Esophagus (tissue), 2 donors: ENCODE results near the gene GNAO1. TPM values are rescaled to one million over a fixed set of nuclear protein-coding genes. Genes with fewer than 3 reads are reported as not detected.
A peak's percentile ranks its signal among the peaks of the same experiment; 100 is the strongest.

Experiments used
- H3K27ac ChIP-seq, 2 donors: one replicate each; pipeline ENCODE4 v1.5.1; 2013; ENCODE audit warnings: low read depth in 2 of 2, mild to moderate bottlenecking in 2 of 2, inconsistent platforms in 1 of 2, low read length in 1 of 2, moderate library complexity in 1 of 2
- H3K27me3 ChIP-seq, 2 donors: one replicate each; pipeline ENCODE4 v1.6.1; 2013; ENCODE audit warnings: low read length in 2 of 2, control low read depth in 1 of 2, mild to moderate bottlenecking in 1 of 2; ENCODE audit not compliant: insufficient read depth in 2 of 2, control insufficient read depth in 1 of 2
- H3K36me3 ChIP-seq, 2 donors: one replicate each; pipeline ENCODE4 v1.6.1; 2013; ENCODE audit warnings: low read length in 1 of 2; ENCODE audit not compliant: control insufficient read depth in 2 of 2, insufficient read depth in 2 of 2
- H3K4me1 ChIP-seq, 2 donors: one replicate each; pipeline ENCODE4 v1.6.1; 2013; ENCODE audit warnings: low read length in 1 of 2; ENCODE audit not compliant: control insufficient read depth in 2 of 2, insufficient read depth in 2 of 2
- H3K4me3 ChIP-seq, 2 donors: one replicate each; pipeline ENCODE4 v1.5.1; 2013; ENCODE audit warnings: low read length in 2 of 2, mild to moderate bottlenecking in 2 of 2, low read depth in 1 of 2, moderate library complexity in 1 of 2
- H3K9me3 ChIP-seq, 2 donors: one replicate each; pipeline ENCODE4 v1.6.1; 2013; ENCODE audit warnings: mild to moderate bottlenecking in 2 of 2, low read depth in 1 of 2, low read length in 1 of 2, moderate library complexity in 1 of 2; ENCODE audit not compliant: control insufficient read depth in 2 of 2, insufficient read depth in 1 of 2
- WGBS, 2 donors: extraction: QIAGEN DNeasy Blood & Tissue Kit; methylation state at CpG; one replicate each; pipeline ENCODE4 v1.1.7; 2013; 5-methylcytosine and 5-hydroxymethylcytosine counted together
- polyA plus RNA-seq, 2 donors: library from polyadenylated mRNA; stranded (reverse); fragments of 200-250 nt; gene quantifications; one replicate each; pipeline ENCODE4 v1.2.3, GENCODE V29; 2013
- donor health status: healthy with polysubstance abuse.
- donor health status: Bipolar disorder and iron deficiency.

GNAO1 gene
- 1 to 10 TPM in 1 of 2 donors, under 1 TPM in 1; 0.75 to 1.0 TPM for polyA plus RNA-seq

GRCh38 chr16:56191156-56191815, at the start of gene GNAO1:
Gene GNAO1 (plus strand): TSS chr16:56191489. CDS start chr16:56192236, 747 bp downstream.
- Histone ChIP-seq H3K4me1 (peaks cover 0 to 5% of the 10 kb centered on the region in 2 donors), H3K9me3 (no peaks in the 10 kb centered on the region), H3K36me3 (no peaks in the 10 kb centered on the region), H3K27me3 (peaks cover 0 to 9% of the 10 kb centered on the region in 2 donors), H3K27ac (peak within 1 kb of the TSS; percentile 65 to 84), H3K4me3 (peak within 1 kb of the TSS; percentile 67 to 81)
- WGBS, 2 donors, result 0 to 1% methylated on average over 55 to 91 of the region's 91 CpGs

- WGBS, 2 donors, result 20 to 40% methylated on average over 1 of the region's 1 CpG
- Histone ChIP-seq H3K27ac (no peak overlapping the region), H3K9me3 (no peaks in the 10 kb centered on the region), H3K27me3 (peaks cover 0 to 2% of the 10 kb centered on the region in 2 donors), H3K4me1 (no peaks in the 10 kb centered on the region), H3K4me3 (no peak overlapping the region), H3K36me3 (no peaks in the 10 kb centered on the region)
Observed at GRCh38 chr16:56143666-56144065, 47.6 kb upstream of the GNAO1 start.

- WGBS, 2 donors, result 68 to 80% methylated on average over 2 of the region's 2 CpGs
- H3K4me1 ChIP-seq, result no peaks in the 10 kb centered on the region
Observed at GRCh38 chr16:56145369-56145768, 45.9 kb upstream of the GNAO1 start.

GRCh38 chr16:56151621-56152020, 39.7 kb upstream of the GNAO1 start:
- no peaks in the 10 kb centered on the region for H3K36me3 ChIP-seq
- H3K9me3 ChIP-seq, result no peaks in the 10 kb centered on the region
- 78 to 82% methylated on average over 2 of the region's 2 CpGs for WGBS, 2 donors
- no peak overlapping the region for H3K27ac ChIP-seq
- H3K27me3 ChIP-seq, result peaks cover 0 to 2% of the 10 kb centered on the region in 2 donors
- no peak overlapping the region for H3K4me3 ChIP-seq
- no peaks in the 10 kb centered on the region for H3K4me1 ChIP-seq

More at GRCh38 chr16:56145369-56145768, 45.9 kb upstream of the GNAO1 start:
- peaks cover 0 to 2% of the 10 kb centered on the region in 2 donors for H3K27me3 ChIP-seq
- no peaks in the 10 kb centered on the region for H3K9me3 ChIP-seq
- H3K4me3 ChIP-seq, result no peak overlapping the region
- no peak overlapping the region for H3K27ac ChIP-seq
- H3K36me3 ChIP-seq, result no peaks in the 10 kb centered on the region

- Histone ChIP-seq H3K27ac (no peak overlapping the region), H3K9me3 (no peaks in the 10 kb centered on the region), H3K4me1 (no peaks in the 10 kb centered on the region), H3K4me3 (no peak overlapping the region), H3K27me3 (no peaks in the 10 kb centered on the region), H3K36me3 (no peaks in the 10 kb centered on the region)
- 65 to 71% methylated on average over 4 of the region's 4 CpGs for WGBS, 2 donors
Observed at GRCh38 chr16:56161658-56162057, 29.6 kb upstream of the GNAO1 start.

GRCh38 chr16:56163089-56163488, 28.2 kb upstream of the GNAO1 start:
- Histone ChIP-seq H3K9me3 (no peaks in the 10 kb centered on the region), H3K27ac (no peak overlapping the region), H3K27me3 (no peaks in the 10 kb centered on the region), H3K4me3 (no peak overlapping the region), H3K4me1 (no peaks in the 10 kb centered on the region), H3K36me3 (no peaks in the 10 kb centered on the region)
- 76 to 81% methylated on average over 1 of the region's 1 CpG for WGBS, 2 donors

GRCh38 chr16:56163938-56164337, 27.4 kb upstream of the GNAO1 start:
- Histone ChIP-seq H3K4me3 (no peak overlapping the region), H3K9me3 (no peaks in the 10 kb centered on the region), H3K4me1 (no peaks in the 10 kb centered on the region), H3K36me3 (no peaks in the 10 kb centered on the region), H3K27me3 (no peaks in the 10 kb centered on the region), H3K27ac (no peak overlapping the region)
- WGBS, 2 donors, result 77 to 83% methylated on average over 2 of the region's 2 CpGs

GRCh38 chr16:56164636-56165035, 26.7 kb upstream of the GNAO1 start:
- no peaks in the 10 kb centered on the region for H3K27me3 ChIP-seq
- no peaks in the 10 kb centered on the region for H3K9me3 ChIP-seq
- H3K4me3 ChIP-seq, result no peak overlapping the region
- H3K27ac ChIP-seq, result no peak overlapping the region
- H3K36me3 ChIP-seq, result no peaks in the 10 kb centered on the region
- H3K4me1 ChIP-seq, result no peaks in the 10 kb centered on the region

GRCh38 chr16:56174411-56174810, 16.9 kb upstream of the GNAO1 start:
- no peaks in the 10 kb centered on the region for H3K4me1 ChIP-seq
- H3K4me3 ChIP-seq, result no peak overlapping the region
- H3K27me3 ChIP-seq, result no peaks in the 10 kb centered on the region
- no peaks in the 10 kb centered on the region for H3K9me3 ChIP-seq
- H3K27ac ChIP-seq, result no peak overlapping the region
- no peaks in the 10 kb centered on the region for H3K36me3 ChIP-seq

- no peaks in the 10 kb centered on the region for H3K36me3 ChIP-seq
- H3K9me3 ChIP-seq, result no peaks in the 10 kb centered on the region
- no peaks in the 10 kb centered on the region for H3K27me3 ChIP-seq
- H3K27ac ChIP-seq, result no peak overlapping the region
- no peaks in the 10 kb centered on the region for H3K4me1 ChIP-seq
- no peak overlapping the region for H3K4me3 ChIP-seq
Observed at GRCh38 chr16:56181401-56181800, 9.9 kb upstream of the GNAO1 start.
